ENCODE data around the gene SLC25A25.

- no peak for TF ChIP-seq CTCF (IDR thresholded peaks at IDR 0.05; ENCODE audit: control extremely low read depth in 1 of 3, insufficient read depth in 1 of 3, low read depth in 1 of 3, low read length in 3 of 3)
- TF ChIP-seq SUZ12 (IDR thresholded peaks at IDR 0.05; ENCODE audit: low read length) = no peak
- TF ChIP-seq POLR2A (IDR thresholded peaks at IDR 0.05; ENCODE audit: control extremely low read depth in 1 of 2, low read depth in 2 of 2, low read length in 2 of 2) = no peak
These were observed 40.4 kb downstream of the SLC25A25 start for GRCh38 chr9:128108269-128109049.
